Measurements from ENCODE around the gene SEMA3F.
"Not testable (repeated sequence)": the region's sequence is repeated elsewhere in the genome, so short reads cannot be mapped to it uniquely, and the experiment has no call there.

SEMA3F gene

GRCh38 chr3:50212502-50212901 is 57.4 kb downstream of the SEMA3F start:
- DNase-seq (ENCODE audit: low spot score) = no peak

- no peak for DNase-seq (ENCODE audit: low spot score)
Measured at GRCh38 chr3:50212971-50213370, 57.8 kb downstream of the SEMA3F start.

- no peak for DNase-seq (ENCODE audit: low spot score)
Measured at GRCh38 chr3:50213373-50213772, 58.2 kb downstream of the SEMA3F start.

GRCh38 chr3:50214824-50215223 is 59.7 kb downstream of the SEMA3F start:
- no peak for DNase-seq (ENCODE audit: low spot score)

- DNase-seq (ENCODE audit: low spot score) = no peak
Measured at GRCh38 chr3:50215529-50215928, 60.4 kb downstream of the SEMA3F start.

- no peak for DNase-seq (ENCODE audit: low spot score)
Measured at GRCh38 chr3:50217681-50218080, 62.6 kb downstream of the SEMA3F start.

GRCh38 chr3:50218448-50218847 is 63.3 kb downstream of the SEMA3F start:
- no peak for DNase-seq (ENCODE audit: low spot score)

GRCh38 chr3:50219285-50219684 is 64.2 kb downstream of the SEMA3F start:
- DNase-seq (ENCODE audit: low spot score) = no peak

- no peak for DNase-seq (ENCODE audit: low spot score)
Measured at GRCh38 chr3:50220109-50220508, 65.0 kb downstream of the SEMA3F start.

GRCh38 chr3:50221051-50221410 is 65.9 kb downstream of the SEMA3F start:
- no peak for DNase-seq (ENCODE audit: low spot score)

GRCh38 chr3:50221411-50222168 is 66.5 kb downstream of the SEMA3F start:
- no peak for DNase-seq (ENCODE audit: low spot score)

GRCh38 chr3:50222169-50222528 is 67.0 kb downstream of the SEMA3F start:
- DNase-seq (ENCODE audit: low spot score) = no peak

GRCh38 chr3:50224639-50225038 is 69.5 kb downstream of the SEMA3F start:
- no peak for DNase-seq (ENCODE audit: low spot score)

GRCh38 chr3:50226888-50227389 is 71.8 kb downstream of the SEMA3F start:
- DNase-seq (ENCODE audit: low spot score) = no peak

- peak; percentile 77 for DNase-seq (ENCODE audit: low spot score)
Measured at GRCh38 chr3:50227390-50228183, 72.5 kb downstream of the SEMA3F start.

GRCh38 chr3:50228184-50228763 is 73.2 kb downstream of the SEMA3F start:
- DNase-seq (ENCODE audit: low spot score) = not testable (repeated sequence)

GRCh38 chr3:50229490-50229889 is 74.4 kb downstream of the SEMA3F start:
- no peak for DNase-seq (ENCODE audit: low spot score)

GRCh38 chr3:50230104-50230793 is 75.1 kb downstream of the SEMA3F start:
- no peak for DNase-seq (ENCODE audit: low spot score)

- no peak for DNase-seq (ENCODE audit: low spot score)
Measured at GRCh38 chr3:50230794-50231125, 75.6 kb downstream of the SEMA3F start.

- no peak for DNase-seq (ENCODE audit: low spot score)
Measured at GRCh38 chr3:50231581-50231980, 76.5 kb downstream of the SEMA3F start.

GRCh38 chr3:50232303-50232702 is 77.2 kb downstream of the SEMA3F start:
- no peak for DNase-seq (ENCODE audit: low spot score)

GRCh38 chr3:50233176-50233575 is 78.1 kb downstream of the SEMA3F start:
- no peak for DNase-seq (ENCODE audit: low spot score)

All from kidney capillary endothelial cell (primary cell).